Gastrocnemius medialis (tissue), 4 donors: ENCODE data around the gene WDR77. TPM values are rescaled to one million over a fixed set of nuclear protein-coding genes. Genes with fewer than 3 reads are reported as not detected.

Experiments used
- ATAC-seq, 2 donors: fragments of 150-250 bp; one replicate each; pipeline ENCODE4 v1.9.1; 2016
- DNase-seq, 2 donors: peaks; one replicate each; pipeline ENCODE4 v3.0.0-alpha.2; 2019
- H3K27ac ChIP-seq, 4 donors: fragments of 200-600 bp; sonication (generic); 1 replicate in 1 of 4; 2 replicates in 3 of 4; pipeline ENCODE4 v1.5.1; 2016 to 2018; ENCODE audit warnings: mild to moderate bottlenecking in 2 of 4, moderate library complexity in 1 of 4
- H3K27me3 ChIP-seq, 3 donors: fragments of 200-600 bp; sonication (generic) in 2 of 3; 1 replicate in 1 of 3; 2 replicates in 2 of 3; pipeline versions ENCODE4 v1.5.1 to v1.6.0; 2016 to 2019; ENCODE audit warnings: mild to moderate bottlenecking in 1 of 3, moderate library complexity in 1 of 3
- H3K36me3 ChIP-seq, 2 donors: fragments of 200-600 bp; sonication (generic) in 1 of 2; one replicate each; pipeline ENCODE4 v1.5.1; 2017 to 2018
- H3K4me1 ChIP-seq, 2 donors: fragments of 200-600 bp; sonication (generic) in 1 of 2; one replicate each; pipeline ENCODE4 v1.5.1; 2016 to 2017; ENCODE audit warnings: mild to moderate bottlenecking in 2 of 2
- H3K4me3 ChIP-seq, 4 donors: fragments of 200-600 bp; sonication (generic) in 3 of 4; 1 replicate in 1 of 4; 2 replicates in 3 of 4; pipeline ENCODE4 v1.5.1; 2016 to 2019; ENCODE audit warnings: mild to moderate bottlenecking in 2 of 4
- H3K9me3 ChIP-seq, 3 donors: fragments of 200-600 bp; sonication (generic) in 2 of 3; 1 replicate in 1 of 3; 2 replicates in 2 of 3; pipeline ENCODE4 v1.5.1; 2016 to 2019
- POLR2A ChIP-seq, 2 donors: fragments of 450-650 bp; IDR thresholded peaks; one replicate each; pipeline ENCODE4 v1.6.1; 2017; ENCODE audit warnings: antibody characterized with exemption in 2 of 2, mild to moderate bottlenecking in 2 of 2, moderate library complexity in 2 of 2
- in situ Hi-C, 4 donors: fragments of 200-750 bp; cut with MboI; loops; one replicate each; pipeline versions ENCODE4 v1.15.0 to v1.8.0; 2017; ENCODE audit warnings: low sequenced_read_pairs in 4 of 4
- intact Hi-C: fragments of 100-400 bp; cut with DNase I; formaldehyde crosslinking; loops from one replicate; pipeline ENCODE4 v1.15.1; 2023; ENCODE audit warnings: low total_unique reads
- total RNA-seq, 4 donors: library from RNA; depleted of rRNA; stranded (reverse); fragments of >200 nt; gene quantifications; one replicate each; pipeline versions ENCODE4 v1.1.0 to v1.2.3, GENCODE V29; 2016
- TF ChIP-seq, protein P1 (sequence below), 5 experiments: fragments of 450-650 bp in 3 of 5; fragments of 200-600 bp in 2 of 5; sonication (generic) in 2 of 5; IDR thresholded peaks in 4 of 5; conservative IDR thresholded peaks in 1 of 5; 1 replicate in 4 of 5; 2 replicates in 1 of 5; pipeline ENCODE4 v1.5.1; 2016 to 2019; ENCODE audit warnings: antibody characterized with exemption in 5 of 5, mild to moderate bottlenecking in 3 of 5, moderate library complexity in 3 of 5

WDR77 gene
- total RNA-seq, 4 donors from 2014 or later, result 53.3 to 59.2 (median 56.7) TPM

- intact Hi-C loops, result no loop called here
- in situ Hi-C loops, result no loop called here
- TF ChIP-seq POLR2A (IDR thresholded peaks at IDR 0.05), result no peak
- TF ChIP-seq, protein P1, sequence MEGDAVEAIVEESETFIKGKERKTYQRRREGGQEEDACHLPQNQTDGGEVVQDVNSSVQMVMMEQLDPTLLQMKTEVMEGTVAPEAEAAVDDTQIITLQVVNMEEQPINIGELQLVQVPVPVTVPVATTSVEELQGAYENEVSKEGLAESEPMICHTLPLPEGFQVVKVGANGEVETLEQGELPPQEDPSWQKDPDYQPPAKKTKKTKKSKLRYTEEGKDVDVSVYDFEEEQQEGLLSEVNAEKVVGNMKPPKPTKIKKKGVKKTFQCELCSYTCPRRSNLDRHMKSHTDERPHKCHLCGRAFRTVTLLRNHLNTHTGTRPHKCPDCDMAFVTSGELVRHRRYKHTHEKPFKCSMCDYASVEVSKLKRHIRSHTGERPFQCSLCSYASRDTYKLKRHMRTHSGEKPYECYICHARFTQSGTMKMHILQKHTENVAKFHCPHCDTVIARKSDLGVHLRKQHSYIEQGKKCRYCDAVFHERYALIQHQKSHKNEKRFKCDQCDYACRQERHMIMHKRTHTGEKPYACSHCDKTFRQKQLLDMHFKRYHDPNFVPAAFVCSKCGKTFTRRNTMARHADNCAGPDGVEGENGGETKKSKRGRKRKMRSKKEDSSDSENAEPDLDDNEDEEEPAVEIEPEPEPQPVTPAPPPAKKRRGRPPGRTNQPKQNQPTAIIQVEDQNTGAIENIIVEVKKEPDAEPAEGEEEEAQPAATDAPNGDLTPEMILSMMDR (IDR thresholded peaks at IDR 0.05 in 4 of 5, conservative IDR thresholded peaks at IDR 0.05 in 1 of 5), result no peak
- Histone ChIP-seq H3K4me1 (no peaks in the 10 kb centered on the region), H3K36me3 (peaks cover 0 to 9% of the 10 kb centered on the region in 2 donors), H3K9me3 (no peaks in the 10 kb centered on the region), H3K27me3 (no peaks in the 10 kb centered on the region), H3K4me3 (no peak overlapping the region), H3K27ac (no peak overlapping the region)
- no peak for DNase-seq
- no peak for ATAC-seq
Measured at GRCh38 chr1:111415461-111415860, 33.6 kb downstream of the WDR77 start.

DNA sequence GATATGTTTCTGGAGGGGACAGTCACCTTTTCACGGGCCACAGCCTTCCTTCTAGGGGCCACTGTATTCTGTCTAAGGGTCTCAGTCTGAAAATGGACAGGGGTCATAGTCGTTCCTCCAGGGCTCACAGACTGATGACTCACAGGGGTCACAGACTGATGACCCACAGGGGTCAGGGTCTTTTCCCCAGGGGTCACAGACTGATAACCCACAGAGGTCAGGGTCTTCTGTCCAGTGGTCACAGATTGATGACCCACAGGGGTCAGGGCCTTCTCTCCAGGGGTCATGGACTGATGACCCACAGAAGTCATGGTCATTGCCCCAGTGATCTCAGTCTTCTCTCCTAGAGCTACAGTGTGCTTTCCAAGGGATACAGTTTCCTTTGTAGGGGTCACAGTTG is 34.3 kb downstream of the WDR77 start:
- in situ Hi-C loops (no loop called here), intact Hi-C loops (no loop called here)
- ATAC-seq (no peak), DNase-seq (no peak)
- Histone ChIP-seq H3K27ac (no peak overlapping the region), H3K4me1 (no peaks in the 10 kb centered on the region), H3K9me3 (no peaks in the 10 kb centered on the region), H3K36me3 (peaks cover 0 to 9% of the 10 kb centered on the region in 2 donors), H3K27me3 (no peaks in the 10 kb centered on the region), H3K4me3 (no peak overlapping the region)
- TF ChIP-seq POLR2A (IDR thresholded peaks at IDR 0.05), result no peak
- TF ChIP-seq, protein P1 (IDR thresholded peaks at IDR 0.05 in 4 of 5, conservative IDR thresholded peaks at IDR 0.05 in 1 of 5), result no peak

DNA sequence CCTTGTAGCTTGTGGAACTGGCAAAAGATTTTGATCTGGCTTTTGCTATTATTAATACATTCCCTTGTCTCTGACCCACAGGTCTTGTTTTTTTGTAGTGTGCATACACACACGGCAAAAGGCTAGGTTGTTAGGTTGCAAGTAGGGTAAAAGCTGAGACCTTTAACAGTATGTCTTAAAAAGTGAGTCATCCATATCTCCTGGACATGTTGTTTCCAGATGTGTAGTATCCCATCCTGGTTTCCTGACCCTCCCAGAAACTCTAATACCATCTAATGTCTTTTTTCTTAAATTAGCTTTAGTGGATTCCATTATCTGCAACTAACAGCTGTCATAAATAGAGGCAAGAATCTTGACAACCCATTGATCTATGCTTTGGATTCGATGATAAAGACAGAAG is 36.2 kb downstream of the WDR77 start:
- in situ Hi-C loops, result no loop called here
- Histone ChIP-seq H3K27ac (no peak overlapping the region), H3K4me3 (no peak overlapping the region), H3K27me3 (no peaks in the 10 kb centered on the region), H3K4me1 (no peaks in the 10 kb centered on the region), H3K9me3 (no peaks in the 10 kb centered on the region), H3K36me3 (peaks cover 0 to 9% of the 10 kb centered on the region in 2 donors)
- DNase-seq (no peak), ATAC-seq (no peak)
- no peak for TF ChIP-seq POLR2A (IDR thresholded peaks at IDR 0.05)
- TF ChIP-seq, protein P1 (IDR thresholded peaks at IDR 0.05 in 4 of 5, conservative IDR thresholded peaks at IDR 0.05 in 1 of 5), result no peak
- intact Hi-C loops, result no loop called here

- Histone ChIP-seq H3K27me3 (no peaks in the 10 kb centered on the region), H3K36me3 (no peaks in the 10 kb centered on the region), H3K4me3 (no peak overlapping the region), H3K4me1 (no peaks in the 10 kb centered on the region), H3K9me3 (no peaks in the 10 kb centered on the region), H3K27ac (no peak overlapping the region)
- in situ Hi-C loops (no loop called here), intact Hi-C loops (no loop called here)
- ATAC-seq (no peak), DNase-seq (no peak)
- TF ChIP-seq, protein P1 (IDR thresholded peaks at IDR 0.05 in 4 of 5, conservative IDR thresholded peaks at IDR 0.05 in 1 of 5), result no peak
- no peak for TF ChIP-seq POLR2A (IDR thresholded peaks at IDR 0.05)
Measured at GRCh38 chr1:111407301-111407700, 41.8 kb downstream of the WDR77 start.

DNA sequence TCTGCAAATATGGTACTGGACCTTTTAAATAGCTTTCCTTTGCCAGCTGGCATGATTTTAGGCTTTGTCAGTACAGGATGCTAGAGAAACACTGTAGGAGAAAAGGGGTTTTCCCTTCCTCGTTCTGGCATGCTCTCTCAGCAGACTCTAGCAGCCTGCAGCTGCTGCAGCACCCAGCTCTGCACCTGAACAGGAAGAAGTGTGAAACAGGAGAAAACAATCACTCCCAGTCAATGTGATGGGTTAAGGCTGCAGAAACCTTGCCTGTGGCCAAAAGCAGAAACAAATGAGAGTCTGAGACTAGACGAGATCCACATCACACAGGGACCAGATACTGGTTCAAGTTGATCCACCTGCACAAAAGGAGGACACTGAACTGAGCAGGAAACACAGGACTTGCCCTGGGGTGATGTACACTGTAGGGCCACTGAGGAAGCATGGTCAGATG is 42.7 kb downstream of the WDR77 start:
- intact Hi-C loops (no loop called here), in situ Hi-C loops (no loop called here)
- H3K27me3 ChIP-seq, result no peaks in the 10 kb centered on the region
- H3K36me3 ChIP-seq, result no peaks in the 10 kb centered on the region
- no peak for ATAC-seq
- no peak overlapping the region for H3K4me3 ChIP-seq
- no peak for DNase-seq
- TF ChIP-seq POLR2A (IDR thresholded peaks at IDR 0.05), result no peak
- TF ChIP-seq, protein P1 (IDR thresholded peaks at IDR 0.05 in 4 of 5, conservative IDR thresholded peaks at IDR 0.05 in 1 of 5), result no peak
- H3K9me3 ChIP-seq, result no peaks in the 10 kb centered on the region
- no peaks in the 10 kb centered on the region for H3K4me1 ChIP-seq
- H3K27ac ChIP-seq, result no peak overlapping the region
